ENCODE data around the gene CMTR1.

- TF ChIP-seq FOXP1 (IDR thresholded peaks at IDR 0.05) = no peak
- TF ChIP-seq FOXP1 (CRISPR knock-in tag; IDR thresholded peaks at IDR 0.05) = no peak
- TF ChIP-seq TEF (CRISPR knock-in tag; IDR thresholded peaks at IDR 0.05) = no peak
- TF ChIP-seq SRF (IDR thresholded peaks at IDR 0.05; ENCODE audit: low read depth, low read length) = no peak
- TF ChIP-seq THRA (CRISPR knock-in tag; IDR thresholded peaks at IDR 0.05; ENCODE audit: borderline replicate concordance) = no peak
These were observed 78.2 kb downstream of the CMTR1 start for GRCh38 chr6:37511201-37511600.

All from HepG2 (cell line).